PC-9 (cell line): ENCODE data around the gene CPEB1. TPM values are rescaled to one million over a fixed set of nuclear protein-coding genes. Genes with fewer than 3 reads are reported as not detected.

Experiments used
- BruUV-seq: library from RNA; stranded (reverse); fragments of 400-500 nt; replicated peaks from 2 replicates; lab custom pipeline; 2021; lab: Mats Ljungman, UMichigan
- CTCF ChIA-PET: fragments of 300-600 bp; sonication (Branson Sonifier 250); formaldehyde crosslinking; loops from one replicate; lab custom pipeline; 2022; ENCODE audit warnings: antibody characterized with exemption; lab: Charles Lee
- POLR2A ChIA-PET: fragments of 300-600 bp; sonication (Branson Sonifier 250); formaldehyde crosslinking; loops from one replicate; lab custom pipeline; 2022; ENCODE audit warnings: antibody characterized with exemption; ENCODE audit not compliant: unreplicated experiment; lab: Charles Lee
- DNase-seq, 2 experiments: peaks; one replicate each; pipeline versions ENCODE4 v3.0.0 to v3.0.0-alpha.2; 2015 to 2022; ENCODE audit warnings: mixed read lengths in 1 of 2
- H2AFZ ChIP-seq: fragments of 200-600 bp; sonication (generic); 2 replicates; pipeline ENCODE4 v1.8.1; 2017; ENCODE audit warnings: antibody characterized with exemption
- H3F3A ChIP-seq: fragments of 200-600 bp; sonication (generic); 2 replicates; pipeline ENCODE4 v1.8.1; 2017; ENCODE audit warnings: antibody characterized with exemption, mild to moderate bottlenecking, low read depth; ENCODE audit not compliant: insufficient read depth
- H3K27ac ChIP-seq: fragments of 200-600 bp; sonication (generic); 2 replicates; pipeline ENCODE4 v1.6.1; 2016; ENCODE audit warnings: mixed run types
- H3K27me3 ChIP-seq: fragments of 200-600 bp; sonication (generic); 2 replicates; pipeline ENCODE4 v1.6.1; 2016; ENCODE audit warnings: low read depth, mixed run types; ENCODE audit not compliant: insufficient read depth
- H3K36me3 ChIP-seq: fragments of 200-600 bp; sonication (generic); 2 replicates; pipeline ENCODE4 v1.6.1; 2016; ENCODE audit warnings: low read depth, mixed run types
- H3K4me1 ChIP-seq: fragments of 200-600 bp; sonication (generic); replicated peaks from 2 replicates; pipeline ENCODE4 v1.6.1; 2016; ENCODE audit warnings: mixed run types; ENCODE audit not compliant: insufficient read depth
- H3K4me2 ChIP-seq: fragments of 200-600 bp; sonication (generic); 2 replicates; pipeline ENCODE4 v1.6.1; 2017; ENCODE audit warnings: mixed run types
- H3K4me3 ChIP-seq: fragments of 200-600 bp; sonication (generic); 2 replicates; pipeline ENCODE4 v1.6.1; 2016; ENCODE audit warnings: mixed run types
- H3K79me2 ChIP-seq: fragments of 200-600 bp; sonication (generic); 2 replicates; pipeline ENCODE4 v1.6.1; 2017; ENCODE audit warnings: low read depth, mixed run types
- H3K9me2 ChIP-seq: fragments of 200-600 bp; sonication (generic); 2 replicates; pipeline ENCODE4 v1.8.1; 2017; ENCODE audit warnings: mild to moderate bottlenecking; ENCODE audit not compliant: insufficient read depth
- H3K9me3 ChIP-seq: fragments of 200-600 bp; sonication (generic); 2 replicates; pipeline ENCODE4 v1.8.1; 2016; ENCODE audit warnings: low read depth; ENCODE audit not compliant: insufficient read depth
- H4K20me1 ChIP-seq: fragments of 200-600 bp; sonication (generic); 2 replicates; pipeline ENCODE4 v1.8.1; 2017; ENCODE audit not compliant: insufficient read depth
- CTCF ChIP-seq: fragments of 200-600 bp; sonication (generic); conservative IDR thresholded peaks from 2 replicates; pipeline ENCODE4 v1.6.1; 2017; ENCODE audit warnings: mixed run types, antibody characterized with exemption, mild to moderate bottlenecking, moderate library complexity
- EZH2 ChIP-seq: fragments of 200-600 bp; sonication (generic); IDR thresholded peaks from 2 replicates; pipeline ENCODE4 v1.8.0; 2017; ENCODE audit warnings: antibody characterized with exemption, low read depth
- intact Hi-C: fragments of 100-400 bp; cut with micrococcal nuclease; formaldehyde crosslinking; loops from one replicate; pipeline ENCODE4 v1.10.0; 2022; ENCODE audit not compliant: unreplicated experiment
- total RNA-seq: library from RNA; stranded (reverse); gene quantifications from 2 replicates; pipeline ENCODE4 v1.2.3, GENCODE V29; 2021

Gene CPEB1
- total RNA-seq, 1 experiment from 2014 or later: not detected

GRCh38 chr15:82625136-82625535 is 22.0 kb downstream of the CPEB1 start:
- Histone ChIP-seq H3F3A (no peaks in the 10 kb centered on the region), H4K20me1 (no peaks in the 10 kb centered on the region), H3K4me3 (no peak overlapping the region), H3K27me3 (0 out of 2 replicates have a peak, but pooled peaks cover 8% of the 10 kb centered on the region), H2AFZ (no peak overlapping the region), H3K27ac (no peak overlapping the region), H3K9me3 (no peaks in the 10 kb centered on the region), H3K36me3 (no peaks in the 10 kb centered on the region), H3K4me1 (no peaks in the 10 kb centered on the region), H3K9me2 (no peaks in the 10 kb centered on the region), H3K79me2 (no peaks in the 10 kb centered on the region), H3K4me2 (no peak overlapping the region)
- POLR2A ChIA-PET: no interaction called here
- BruUV-seq: no TSS peak
- no peak for DNase-seq
- intact Hi-C loops: no loop called here
- no peak for TF ChIP-seq CTCF
- no peak for TF ChIP-seq EZH2
- CTCF ChIA-PET: no interaction called here

GRCh38 chr15:82624438-82624837 is 22.7 kb downstream of the CPEB1 start:
- TF ChIP-seq EZH2 (no peak), CTCF (no peak)
- CTCF ChIA-PET: interaction anchor here (0.7 kb wide), 1 partner anchor 12 kb away, joined by 3 read pairs; no protein-coding TSS in a partner anchor
- DNase-seq: no peak

GRCh38 chr15:82624008-82624407 is 23.2 kb downstream of the CPEB1 start:
- H3K79me2 ChIP-seq: no peaks in the 10 kb centered on the region
- no peak overlapping the region for H2AFZ ChIP-seq
- no peak overlapping the region for H3K4me3 ChIP-seq
- H3K4me2 ChIP-seq: no peak overlapping the region
- ChIA-PET CTCF (interaction anchor here (0.7 kb wide), 1 partner anchor 12 kb away, joined by 3 read pairs; no protein-coding TSS in a partner anchor), POLR2A (no interaction called here)
- H3K4me1 ChIP-seq: no peaks in the 10 kb centered on the region
- H3K27me3 ChIP-seq: 0 out of 2 replicates have a peak, but pooled peaks cover 3% of the 10 kb centered on the region
- H4K20me1 ChIP-seq: no peaks in the 10 kb centered on the region
- intact Hi-C loops: no loop called here
- no TSS peak for BruUV-seq
- H3K27ac ChIP-seq: no peak overlapping the region
- H3F3A ChIP-seq: no peaks in the 10 kb centered on the region
- TF ChIP-seq CTCF (no peak), EZH2 (no peak)
- DNase-seq: peak in 1 of 2 experiments; percentile 59
- no peaks in the 10 kb centered on the region for H3K9me2 ChIP-seq
- no peaks in the 10 kb centered on the region for H3K36me3 ChIP-seq
- H3K9me3 ChIP-seq: no peaks in the 10 kb centered on the region

More at GRCh38 chr15:82624438-82624837, 22.7 kb downstream of the CPEB1 start:
- intact Hi-C loops: no loop called here
- Histone ChIP-seq H3K9me3 (no peaks in the 10 kb centered on the region), H3F3A (no peaks in the 10 kb centered on the region), H3K27me3 (0 out of 2 replicates have a peak, but pooled peaks cover 3% of the 10 kb centered on the region), H3K4me2 (no peak overlapping the region), H3K4me1 (no peaks in the 10 kb centered on the region), H3K9me2 (no peaks in the 10 kb centered on the region), H2AFZ (no peak overlapping the region), H3K27ac (no peak overlapping the region), H3K4me3 (no peak overlapping the region), H4K20me1 (no peaks in the 10 kb centered on the region), H3K36me3 (no peaks in the 10 kb centered on the region), H3K79me2 (no peaks in the 10 kb centered on the region)
- POLR2A ChIA-PET: no interaction called here
- BruUV-seq: no TSS peak
